H9 (cell line): Measurements from ENCODE around the gene LIX1L. TPM values are rescaled to one million over a fixed set of nuclear protein-coding genes. Genes with fewer than 3 reads are reported as not detected.
A peak's percentile ranks its signal among the peaks of the same experiment; 100 is the strongest.

Source experiments
- DNase-seq: peaks from one replicate; pipeline ENCODE4 v3.0.0-alpha.2; 2017
- H2AFZ ChIP-seq: one replicate; pipeline ENCODE4 v1.6.1; 2013; ENCODE audit warnings: mild to moderate bottlenecking, low read length, control low read depth, moderate library complexity
- H2AK5ac ChIP-seq: 2 replicates; pipeline ENCODE4 v1.6.1; 2013; ENCODE audit warnings: low read length, control low read depth, mixed read lengths; ENCODE audit not compliant: insufficient read length
- H2BK120ac ChIP-seq: one replicate; pipeline ENCODE4 v1.6.1; 2013; ENCODE audit warnings: low read depth, mild to moderate bottlenecking, low read length, control low read depth, inconsistent platforms; ENCODE audit not compliant: poor library complexity, severe bottlenecking
- H2BK12ac ChIP-seq: 2 replicates; pipeline ENCODE4 v1.6.1; 2013; ENCODE audit warnings: low read length, control low read depth, mixed read lengths, low read depth; ENCODE audit not compliant: insufficient read length
- H2BK15ac ChIP-seq: 2 replicates; pipeline ENCODE4 v1.6.1; 2013; ENCODE audit warnings: low read depth, low read length, control low read depth
- H2BK20ac ChIP-seq: one replicate; pipeline ENCODE4 v1.6.1; 2013; ENCODE audit warnings: low read depth, mild to moderate bottlenecking, low read length, control low read depth, inconsistent platforms; ENCODE audit not compliant: poor library complexity, severe bottlenecking
- H2BK5ac ChIP-seq: 2 replicates; pipeline ENCODE4 v1.6.1; 2013; ENCODE audit warnings: low read length, control low read depth, mixed read lengths; ENCODE audit not compliant: insufficient read length
- H3K14ac ChIP-seq: 2 replicates; pipeline ENCODE4 v1.6.1; 2013; ENCODE audit warnings: low read length, control low read depth; ENCODE audit not compliant: insufficient read depth
- H3K18ac ChIP-seq: 2 replicates; pipeline ENCODE4 v1.6.1; 2013; ENCODE audit warnings: low read depth, mild to moderate bottlenecking, mixed read lengths, low read length, control low read depth; ENCODE audit not compliant: insufficient read length
- H3K23ac ChIP-seq: 2 replicates; pipeline ENCODE4 v1.6.1; 2013; ENCODE audit warnings: low read length, control low read depth, mixed read lengths, low read depth; ENCODE audit not compliant: insufficient read length
- H3K23me2 ChIP-seq: 2 replicates; pipeline ENCODE4 v1.6.1; 2013; ENCODE audit warnings: low read depth, mild to moderate bottlenecking, mixed read lengths, low read length, control low read depth; ENCODE audit not compliant: insufficient read length, poor library complexity, severe bottlenecking
- H3K27ac ChIP-seq: 2 replicates; pipeline ENCODE4 v1.5.1; 2013; ENCODE audit warnings: low read length, control low read depth, mixed read lengths, low read depth; ENCODE audit not compliant: insufficient read length
- H3K27me3 ChIP-seq: 2 replicates; pipeline ENCODE4 v1.6.1; 2013; ENCODE audit warnings: low read length, control low read depth, inconsistent platforms; ENCODE audit not compliant: insufficient read depth
- H3K4ac ChIP-seq: 2 replicates; pipeline ENCODE4 v1.6.1; 2013; ENCODE audit warnings: low read depth, mild to moderate bottlenecking, control low read depth, inconsistent platforms, low read length, moderate library complexity
- H3K4me1 ChIP-seq: 2 replicates; pipeline ENCODE4 v1.6.1; 2013; ENCODE audit warnings: low read length, control low read depth, inconsistent platforms; ENCODE audit not compliant: insufficient read depth
- H3K4me2 ChIP-seq: 2 replicates; pipeline ENCODE4 v1.6.1; 2013; ENCODE audit warnings: low read length, control low read depth, mixed read lengths; ENCODE audit not compliant: insufficient read length, insufficient read depth
- H3K56ac ChIP-seq: 2 replicates; pipeline ENCODE4 v1.6.1; 2013; ENCODE audit warnings: low read depth, mild to moderate bottlenecking, mixed read lengths, low read length, control low read depth; ENCODE audit not compliant: insufficient read length
- H3K79me1 ChIP-seq: 2 replicates; pipeline ENCODE4 v1.6.1; 2013; ENCODE audit warnings: low read depth, mild to moderate bottlenecking, moderate library complexity, low read length, control low read depth, inconsistent platforms; ENCODE audit not compliant: insufficient read depth, poor library complexity, severe bottlenecking
- H3K79me2 ChIP-seq: 2 replicates; pipeline ENCODE4 v1.6.1; 2013; ENCODE audit warnings: low read length, control low read depth, inconsistent platforms; ENCODE audit not compliant: insufficient read depth
- H3K9ac ChIP-seq: 2 replicates; pipeline ENCODE4 v1.6.1; 2013; ENCODE audit warnings: low read length, control low read depth, mixed read lengths; ENCODE audit not compliant: insufficient read length; ENCODE audit errors: extremely low read depth
- H3K9me3 ChIP-seq: one replicate; pipeline ENCODE4 v1.6.1; 2013; ENCODE audit warnings: low read depth, low read length, inconsistent platforms; ENCODE audit not compliant: control insufficient read depth
- H3T11ph ChIP-seq: one replicate; pipeline ENCODE4 v1.6.1; 2013; ENCODE audit warnings: mild to moderate bottlenecking, low read length, control low read depth, inconsistent platforms
- H4K20me1 ChIP-seq: one replicate; pipeline ENCODE4 v1.6.1; 2013; ENCODE audit not compliant: control insufficient read depth, insufficient read length, insufficient read depth
- H4K5ac ChIP-seq: 2 replicates; pipeline ENCODE4 v1.6.1; 2013; ENCODE audit warnings: low read depth, mild to moderate bottlenecking, mixed read lengths, low read length, control low read depth; ENCODE audit not compliant: insufficient read length
- H4K8ac ChIP-seq: replicated peaks from 2 replicates; pipeline ENCODE4 v1.6.1; 2013; ENCODE audit warnings: low read length, control low read depth, mixed read lengths, low read depth; ENCODE audit not compliant: insufficient read length
- H4K91ac ChIP-seq: 2 replicates; pipeline ENCODE4 v1.6.1; 2013; ENCODE audit warnings: low read depth, mild to moderate bottlenecking, moderate library complexity, mixed read lengths, low read length, control low read depth; ENCODE audit not compliant: insufficient read length
- H3K27ac Mint-ChIP-seq, 3 experiments: 2 replicates in 2 of 3; 3 replicates in 1 of 3; pipeline ENCODE4 v1.8.0; 2020 to 2021; ENCODE audit warnings: mixed read lengths in 3 of 3, mild to moderate bottlenecking in 1 of 3, moderate library complexity in 1 of 3
- H3K27me3 Mint-ChIP-seq: 2 replicates; pipeline ENCODE4 v1.8.0; 2021; ENCODE audit warnings: low read depth, mild to moderate bottlenecking, moderate library complexity, mixed read lengths
- H3K36me3 Mint-ChIP-seq, 3 experiments: 2 replicates in 2 of 3; 3 replicates in 1 of 3; pipeline ENCODE4 v1.8.0; 2020 to 2021; ENCODE audit warnings: low read depth in 3 of 3, mixed read lengths in 3 of 3; ENCODE audit not compliant: insufficient read depth in 1 of 3
- H3K4me1 Mint-ChIP-seq, 2 experiments: 2 replicates each; pipeline ENCODE4 v1.8.0; 2020; ENCODE audit warnings: mixed read lengths in 2 of 2
- H3K4me3 Mint-ChIP-seq, 2 experiments: 2 replicates in 1 of 2; 3 replicates in 1 of 2; pipeline ENCODE4 v1.8.0; 2020 to 2021; ENCODE audit warnings: mild to moderate bottlenecking in 2 of 2, mixed read lengths in 2 of 2, moderate library complexity in 1 of 2
- H3K9me3 Mint-ChIP-seq, 2 experiments: 2 replicates in 1 of 2; 3 replicates in 1 of 2; pipeline ENCODE4 v1.8.0; 2020; ENCODE audit warnings: mild to moderate bottlenecking in 2 of 2, mixed read lengths in 2 of 2, moderate library complexity in 1 of 2
- WGBS: extraction: QIAGEN DNeasy Blood & Tissue Kit; methylation state at CpG from one replicate; pipeline ENCODE4 v1.1.7; 2013; ENCODE audit warnings: missing lambda C conversion rate, low lambda C conversion rate, mixed read lengths; ENCODE audit not compliant: insufficient read length; ENCODE audit errors: extremely low coverage; 5-methylcytosine and 5-hydroxymethylcytosine counted together
- total RNA-seq: library from RNA; stranded (reverse); gene quantifications from 2 replicates; pipeline ENCODE4 v1.2.1, GENCODE V29; 2021
- TF ChIP-seq, protein P1 (sequence below): fragments of 200-600 bp; sonication (generic); conservative IDR thresholded peaks from 3 replicates; pipeline ENCODE4 v1.8.0; 2021; ENCODE audit warnings: antibody characterized with exemption, mild to moderate bottlenecking

Gene LIX1L
- total RNA-seq, 1 experiment from 2014 or later, result 5.9 TPM

DNA sequence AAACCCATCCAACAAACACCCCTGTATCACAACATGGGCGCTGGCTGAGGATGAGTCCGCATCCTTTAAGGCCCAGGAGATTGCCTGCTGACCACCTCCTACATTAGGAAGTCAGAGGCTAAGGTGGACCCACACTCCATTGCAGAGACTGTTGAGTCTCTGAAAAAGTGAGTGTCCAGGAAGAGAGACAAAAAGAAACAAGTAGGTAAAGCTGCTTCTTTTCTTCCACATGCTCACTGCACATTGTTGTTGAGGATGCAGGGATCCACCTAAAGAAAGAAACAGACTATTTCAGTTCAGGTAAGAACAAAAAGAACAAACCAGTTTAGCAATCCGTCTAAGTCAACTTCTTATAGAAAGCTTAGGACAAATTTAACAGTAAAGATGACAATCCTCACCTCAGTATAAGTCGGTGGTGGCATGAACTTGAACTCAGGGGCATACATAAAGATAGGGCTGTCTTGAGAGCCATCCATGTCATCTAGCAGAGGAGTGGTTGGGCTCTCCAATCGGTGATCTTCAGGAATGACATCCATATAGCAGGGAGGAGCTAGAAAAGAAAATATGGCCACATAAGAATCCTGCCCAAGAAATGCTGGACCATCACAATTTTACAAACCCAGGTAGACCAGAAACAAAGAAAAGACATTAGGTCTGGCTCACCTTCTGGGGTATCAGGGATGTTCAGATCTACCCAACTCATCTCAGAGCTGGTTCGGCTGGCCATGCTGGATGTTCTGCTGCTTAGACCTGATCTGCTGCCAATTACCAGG, 36.0 kb upstream of the LIX1L start:
- Mint-ChIP-seq H3K27me3 (no peaks in the 10 kb centered on the region), H3K9me3 (peaks cover 0 to 3% of the 10 kb centered on the region in 2 experiments; a peak in 2 of 5 replicates), H3K27ac (peak overlapping the region in 2 of 3 experiments; percentile 12 to 96; a peak in 3 of 7 replicates), H3K4me1 (peaks cover 40 to 50% of the 10 kb centered on the region in 2 experiments), H3K36me3 (peaks cover 32 to 43% (median 32%) of the 10 kb centered on the region in 3 experiments), H3K4me3 (peak overlapping the region; percentile 87 to 99)
- H4K5ac ChIP-seq, result no peak overlapping the region
- H3K4ac ChIP-seq, result no peak overlapping the region
- H3K79me1 ChIP-seq, result peaks cover 7% of the 10 kb centered on the region
- H2BK20ac ChIP-seq, result no peak overlapping the region
- no peaks in the 10 kb centered on the region for H3K9me3 ChIP-seq
- H4K8ac ChIP-seq, result no peak overlapping the region
- H3K56ac ChIP-seq, result no peak overlapping the region
- no peak overlapping the region for H3T11ph ChIP-seq
- no peak overlapping the region for H2AK5ac ChIP-seq
- H3K4me2 ChIP-seq, result peak overlapping the region; percentile 92
- no peak overlapping the region for H3K23ac ChIP-seq
- H4K20me1 ChIP-seq, result no peaks in the 10 kb centered on the region
- no peak overlapping the region for H2BK120ac ChIP-seq
- WGBS, result no CpG with 5 or more reads among the region's 6 CpGs
- no peaks in the 10 kb centered on the region for H3K27me3 ChIP-seq
- no peak for DNase-seq
- H3K23me2 ChIP-seq, result peaks cover 19% of the 10 kb centered on the region
- no peak overlapping the region for H3K27ac ChIP-seq
- no peak overlapping the region for H4K91ac ChIP-seq
- peaks cover 3% of the 10 kb centered on the region; the same call in 1 of the 2 replicates for H3K79me2 ChIP-seq
- no peak overlapping the region for H2BK12ac ChIP-seq
- H3K18ac ChIP-seq, result no peak overlapping the region
- no peak overlapping the region for H2BK15ac ChIP-seq
- H3K14ac ChIP-seq, result no peak overlapping the region
- H2BK5ac ChIP-seq, result no peak overlapping the region
- TF ChIP-seq, protein P1, sequence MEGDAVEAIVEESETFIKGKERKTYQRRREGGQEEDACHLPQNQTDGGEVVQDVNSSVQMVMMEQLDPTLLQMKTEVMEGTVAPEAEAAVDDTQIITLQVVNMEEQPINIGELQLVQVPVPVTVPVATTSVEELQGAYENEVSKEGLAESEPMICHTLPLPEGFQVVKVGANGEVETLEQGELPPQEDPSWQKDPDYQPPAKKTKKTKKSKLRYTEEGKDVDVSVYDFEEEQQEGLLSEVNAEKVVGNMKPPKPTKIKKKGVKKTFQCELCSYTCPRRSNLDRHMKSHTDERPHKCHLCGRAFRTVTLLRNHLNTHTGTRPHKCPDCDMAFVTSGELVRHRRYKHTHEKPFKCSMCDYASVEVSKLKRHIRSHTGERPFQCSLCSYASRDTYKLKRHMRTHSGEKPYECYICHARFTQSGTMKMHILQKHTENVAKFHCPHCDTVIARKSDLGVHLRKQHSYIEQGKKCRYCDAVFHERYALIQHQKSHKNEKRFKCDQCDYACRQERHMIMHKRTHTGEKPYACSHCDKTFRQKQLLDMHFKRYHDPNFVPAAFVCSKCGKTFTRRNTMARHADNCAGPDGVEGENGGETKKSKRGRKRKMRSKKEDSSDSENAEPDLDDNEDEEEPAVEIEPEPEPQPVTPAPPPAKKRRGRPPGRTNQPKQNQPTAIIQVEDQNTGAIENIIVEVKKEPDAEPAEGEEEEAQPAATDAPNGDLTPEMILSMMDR, result no peak
- no peak overlapping the region for H2AFZ ChIP-seq
- no peak overlapping the region for H3K9ac ChIP-seq
- peaks cover 2% of the 10 kb centered on the region; the same call in 1 of the 2 replicates for H3K4me1 ChIP-seq
